ENCODE measurements around the gene CCDC24.

CCDC24 gene

DNA sequence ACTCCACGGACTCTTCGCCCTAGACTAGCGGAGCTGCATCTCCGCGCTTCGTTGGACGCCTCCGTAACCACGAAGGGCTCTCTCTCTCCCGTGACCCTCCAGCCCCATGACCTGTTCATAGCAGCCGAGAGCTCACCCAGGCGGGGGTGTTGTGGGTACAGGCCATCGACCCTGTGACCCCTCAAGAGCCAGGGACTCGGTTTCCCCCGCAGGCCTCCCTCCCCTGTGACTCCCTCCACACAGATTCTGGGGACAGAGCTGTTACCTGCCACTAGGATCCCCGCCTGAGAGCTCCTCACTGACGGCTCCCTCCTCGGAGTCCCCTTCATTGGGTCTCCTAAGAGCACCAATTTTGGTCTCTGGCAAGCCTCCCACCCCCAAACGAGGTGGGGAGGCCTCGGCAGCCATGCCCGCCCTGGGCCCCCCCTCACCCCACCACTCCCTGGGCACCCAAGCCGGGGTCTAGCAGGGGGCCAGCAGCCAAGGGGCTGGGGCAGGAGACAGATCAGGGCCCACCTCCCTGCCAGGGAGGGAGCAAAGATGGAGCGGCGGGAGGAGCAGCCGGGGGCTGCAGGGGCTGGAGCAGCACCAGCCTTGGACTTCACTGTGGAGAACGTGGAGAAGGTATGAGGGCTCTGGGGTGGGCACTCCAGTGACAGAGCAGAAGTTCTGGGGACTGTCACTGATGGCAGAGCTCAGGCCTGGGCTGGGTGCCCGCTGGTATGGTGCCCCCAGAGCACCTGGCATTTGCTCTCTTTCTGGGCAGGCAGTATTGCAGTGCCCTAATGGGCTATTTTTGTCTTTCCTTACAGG, 44.1 kb upstream of the CCDC24 start:
- peaks cover 6% of the 10 kb centered on the region for H3K36me3 ChIP-seq (ENCODE audit: control insufficient read depth, insufficient read depth, low read length)
- no peaks in the 10 kb centered on the region for H3K27me3 ChIP-seq (replicated peaks; ENCODE audit: control insufficient read depth, insufficient read depth, low read length)
- DNase-seq (ENCODE audit: extremely low read depth, insufficient read length): no peak
- H3K4me3 ChIP-seq (replicated peaks; ENCODE audit: low read depth, low read length): peak overlapping the region; percentile 96
- TF ChIP-seq, protein P1, sequence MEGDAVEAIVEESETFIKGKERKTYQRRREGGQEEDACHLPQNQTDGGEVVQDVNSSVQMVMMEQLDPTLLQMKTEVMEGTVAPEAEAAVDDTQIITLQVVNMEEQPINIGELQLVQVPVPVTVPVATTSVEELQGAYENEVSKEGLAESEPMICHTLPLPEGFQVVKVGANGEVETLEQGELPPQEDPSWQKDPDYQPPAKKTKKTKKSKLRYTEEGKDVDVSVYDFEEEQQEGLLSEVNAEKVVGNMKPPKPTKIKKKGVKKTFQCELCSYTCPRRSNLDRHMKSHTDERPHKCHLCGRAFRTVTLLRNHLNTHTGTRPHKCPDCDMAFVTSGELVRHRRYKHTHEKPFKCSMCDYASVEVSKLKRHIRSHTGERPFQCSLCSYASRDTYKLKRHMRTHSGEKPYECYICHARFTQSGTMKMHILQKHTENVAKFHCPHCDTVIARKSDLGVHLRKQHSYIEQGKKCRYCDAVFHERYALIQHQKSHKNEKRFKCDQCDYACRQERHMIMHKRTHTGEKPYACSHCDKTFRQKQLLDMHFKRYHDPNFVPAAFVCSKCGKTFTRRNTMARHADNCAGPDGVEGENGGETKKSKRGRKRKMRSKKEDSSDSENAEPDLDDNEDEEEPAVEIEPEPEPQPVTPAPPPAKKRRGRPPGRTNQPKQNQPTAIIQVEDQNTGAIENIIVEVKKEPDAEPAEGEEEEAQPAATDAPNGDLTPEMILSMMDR (IDR thresholded peaks at IDR 0.05; ENCODE audit: insufficient read depth, low read length, poor library complexity, severe bottlenecking): no peak

DNA sequence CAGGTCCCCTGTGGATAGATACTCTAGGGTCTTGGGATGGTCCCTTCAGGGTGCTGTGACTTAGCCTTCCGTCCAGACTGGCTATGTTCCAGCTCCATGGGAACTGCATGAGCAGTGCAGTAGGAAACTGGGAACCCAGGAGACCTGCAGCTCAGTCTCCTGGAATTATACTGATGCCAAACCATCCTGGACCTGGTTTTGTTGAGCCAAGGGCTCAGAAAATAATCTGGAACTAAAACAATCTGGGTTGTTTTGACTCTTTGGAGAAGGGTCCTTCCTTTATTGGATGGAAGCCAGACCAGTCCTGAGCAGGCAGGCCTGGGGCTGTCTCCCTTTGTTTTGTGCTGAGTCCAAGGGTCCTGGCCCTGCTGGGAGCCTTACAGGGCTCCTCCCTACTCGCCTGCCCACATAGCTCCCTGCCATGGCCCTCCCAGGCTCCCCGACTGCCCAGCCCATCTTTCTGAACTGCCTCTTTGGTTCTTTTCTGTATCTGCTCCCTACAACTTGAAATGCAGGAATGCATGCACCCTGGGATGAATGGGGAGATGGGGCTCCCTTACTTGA, 43.4 kb upstream of the CCDC24 start:
- no peak for DNase-seq (ENCODE audit: extremely low read depth, insufficient read length)
- TF ChIP-seq, protein P1 (IDR thresholded peaks at IDR 0.05; ENCODE audit: insufficient read depth, low read length, poor library complexity, severe bottlenecking): no peak
- peaks cover 6% of the 10 kb centered on the region for H3K36me3 ChIP-seq (ENCODE audit: control insufficient read depth, insufficient read depth, low read length)

DNA sequence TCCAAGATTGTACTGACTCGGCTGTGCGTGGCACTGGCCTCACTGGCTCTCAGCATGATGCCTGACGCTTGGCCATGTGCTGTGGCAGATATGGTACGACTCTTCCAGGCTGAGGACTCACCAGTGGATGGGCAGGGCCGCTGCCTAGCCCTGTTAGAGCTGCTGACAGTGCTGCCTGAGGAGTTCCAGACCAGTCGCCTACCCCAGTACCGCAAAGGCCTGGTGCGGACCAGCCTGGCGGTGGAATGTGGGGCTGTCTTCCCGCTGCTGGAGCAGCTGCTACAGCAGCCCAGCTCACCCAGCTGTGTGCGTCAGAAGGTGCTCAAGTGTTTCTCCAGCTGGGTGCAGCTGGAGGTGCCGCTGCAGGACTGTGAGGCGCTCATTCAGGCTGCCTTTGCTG, 41.7 kb upstream of the CCDC24 start:
- no peaks in the 10 kb centered on the region for H3K27me3 ChIP-seq (replicated peaks; ENCODE audit: control insufficient read depth, insufficient read depth, low read length)
- H3K4me3 ChIP-seq (replicated peaks; ENCODE audit: low read depth, low read length): no peak overlapping the region
- DNase-seq (ENCODE audit: extremely low read depth, insufficient read length): no peak
- TF ChIP-seq, protein P1 (IDR thresholded peaks at IDR 0.05; ENCODE audit: insufficient read depth, low read length, poor library complexity, severe bottlenecking): no peak
- peaks cover 4% of the 10 kb centered on the region for H3K36me3 ChIP-seq (ENCODE audit: control insufficient read depth, insufficient read depth, low read length)

More for the DNA sequence above, 43.4 kb upstream of the CCDC24 start:
- Histone ChIP-seq H3K4me3 (replicated peaks; ENCODE audit: low read depth, low read length) (peak overlapping the region; percentile 96), H3K27me3 (replicated peaks; ENCODE audit: control insufficient read depth, insufficient read depth, low read length) (no peaks in the 10 kb centered on the region)

DNA sequence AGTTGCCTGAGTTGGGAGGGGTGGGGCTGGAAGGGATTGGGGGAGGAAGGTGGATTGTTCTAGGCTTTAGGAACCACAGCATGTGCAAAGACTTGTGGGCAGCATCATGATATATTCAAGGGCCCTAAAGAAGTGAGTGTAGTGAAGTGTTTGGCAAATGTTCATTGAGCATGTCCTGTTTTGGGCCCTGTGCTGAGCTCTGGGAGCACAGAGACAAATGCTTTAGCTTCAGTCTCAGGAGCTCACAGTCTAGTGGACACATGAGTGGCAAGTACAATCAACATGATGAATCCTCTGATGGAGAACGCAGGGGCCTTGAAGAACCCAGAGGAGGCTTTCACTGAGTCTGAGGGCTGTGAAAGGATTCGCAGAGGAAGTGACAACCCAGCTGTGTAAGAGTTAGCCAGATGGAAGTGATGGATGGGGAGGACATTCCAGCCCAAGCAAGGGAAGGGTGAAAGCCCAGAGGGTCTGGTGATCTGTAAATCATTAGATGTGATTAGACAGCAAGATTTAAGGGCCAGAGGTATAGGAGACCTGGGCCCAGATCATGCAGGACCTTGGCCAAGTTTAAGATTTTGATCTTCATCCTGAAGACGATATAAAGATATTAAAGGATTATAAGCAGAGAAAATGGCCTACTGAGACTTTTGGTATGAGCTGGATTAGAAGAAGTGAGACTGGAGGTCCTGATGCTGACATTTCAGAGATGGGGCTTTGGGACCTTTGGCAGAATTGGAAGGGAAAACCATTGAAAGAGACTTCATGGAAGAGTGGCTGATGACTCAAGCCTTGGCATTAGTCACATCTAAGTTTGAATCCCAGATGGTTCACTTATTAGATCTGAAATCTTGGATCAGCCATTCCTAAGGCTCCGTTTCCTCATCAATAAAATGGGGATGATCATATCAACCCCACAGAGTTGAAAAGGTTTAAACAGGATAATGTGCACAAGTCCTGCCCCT, 40.1 kb upstream of the CCDC24 start:
- TF ChIP-seq, protein P1 (IDR thresholded peaks at IDR 0.05; ENCODE audit: insufficient read depth, low read length, poor library complexity, severe bottlenecking): no peak
- DNase-seq (ENCODE audit: extremely low read depth, insufficient read length): no peak
- Histone ChIP-seq H3K4me3 (replicated peaks; ENCODE audit: low read depth, low read length) (no peak overlapping the region), H3K27me3 (replicated peaks; ENCODE audit: control insufficient read depth, insufficient read depth, low read length) (no peaks in the 10 kb centered on the region), H3K36me3 (ENCODE audit: control insufficient read depth, insufficient read depth, low read length) (peaks cover 4% of the 10 kb centered on the region)

DNA sequence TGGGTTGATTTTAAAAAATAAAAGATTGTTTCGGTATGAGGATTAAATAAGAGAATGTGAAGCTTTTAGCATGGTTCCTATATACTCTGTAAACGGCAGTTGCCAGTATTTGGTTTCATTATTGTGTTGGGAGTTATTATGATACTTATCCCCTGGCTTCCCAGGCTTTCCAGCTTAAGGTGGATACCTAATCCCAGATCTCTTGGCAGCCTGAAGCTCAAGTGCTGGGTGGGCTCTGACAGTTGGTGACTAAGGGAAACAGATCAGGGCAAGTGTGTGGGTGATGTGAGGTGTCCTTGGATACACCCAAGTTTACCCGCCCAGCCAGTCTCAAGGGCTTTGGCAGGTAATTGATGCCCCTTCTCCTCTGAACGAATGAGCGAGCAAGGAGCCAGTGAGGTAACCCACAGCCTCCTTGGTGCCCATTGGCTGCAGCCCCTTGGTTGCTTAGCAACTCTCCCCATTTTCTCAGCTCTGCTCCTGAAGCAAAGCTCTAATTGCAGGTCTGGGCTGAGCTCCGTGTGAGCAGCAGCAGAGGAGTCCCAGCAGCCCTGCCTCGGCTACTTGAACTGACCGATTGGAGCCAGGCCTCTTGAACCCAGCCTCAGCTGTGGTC, 38.6 kb upstream of the CCDC24 start:
- Histone ChIP-seq H3K27me3 (replicated peaks; ENCODE audit: control insufficient read depth, insufficient read depth, low read length) (no peaks in the 10 kb centered on the region), H3K36me3 (ENCODE audit: control insufficient read depth, insufficient read depth, low read length) (peaks cover 5% of the 10 kb centered on the region), H3K4me3 (replicated peaks; ENCODE audit: low read depth, low read length) (no peak overlapping the region)
- TF ChIP-seq, protein P1 (IDR thresholded peaks at IDR 0.05; ENCODE audit: insufficient read depth, low read length, poor library complexity, severe bottlenecking): no peak
- no peak for DNase-seq (ENCODE audit: extremely low read depth, insufficient read length)

Measured in GM06990 (cell line).